Measurements from ENCODE around the gene MYO7B. TPM values are rescaled to one million over a fixed set of nuclear protein-coding genes. Genes with fewer than 3 reads are reported as not detected.

MYO7B gene
- total RNA-seq, 2 donors from 2014 or later = 0.14 to 0.78 TPM

GRCh38 chr2:127604986-127605385, 69.5 kb downstream of the MYO7B start:
- no peaks in the 10 kb centered on the region for H3K4me1 ChIP-seq (ENCODE audit: control insufficient read depth in 1 of 2, low read depth in 2 of 2)
- no peaks in the 10 kb centered on the region for H3K36me3 ChIP-seq
- H3K9me3 ChIP-seq = no peaks in the 10 kb centered on the region
- no peak overlapping the region for H3K27ac ChIP-seq
- no peak for ATAC-seq (ENCODE audit: insufficient number of reproducible peaks, low FRiP score, low read depth)
- no peaks in the 10 kb centered on the region for H3K27me3 ChIP-seq (replicated peaks; ENCODE audit: insufficient read depth)
- H3K4me3 ChIP-seq = no peak overlapping the region
- DNase-seq (ENCODE audit: low spot score) = no peak
- TF ChIP-seq, protein P1, sequence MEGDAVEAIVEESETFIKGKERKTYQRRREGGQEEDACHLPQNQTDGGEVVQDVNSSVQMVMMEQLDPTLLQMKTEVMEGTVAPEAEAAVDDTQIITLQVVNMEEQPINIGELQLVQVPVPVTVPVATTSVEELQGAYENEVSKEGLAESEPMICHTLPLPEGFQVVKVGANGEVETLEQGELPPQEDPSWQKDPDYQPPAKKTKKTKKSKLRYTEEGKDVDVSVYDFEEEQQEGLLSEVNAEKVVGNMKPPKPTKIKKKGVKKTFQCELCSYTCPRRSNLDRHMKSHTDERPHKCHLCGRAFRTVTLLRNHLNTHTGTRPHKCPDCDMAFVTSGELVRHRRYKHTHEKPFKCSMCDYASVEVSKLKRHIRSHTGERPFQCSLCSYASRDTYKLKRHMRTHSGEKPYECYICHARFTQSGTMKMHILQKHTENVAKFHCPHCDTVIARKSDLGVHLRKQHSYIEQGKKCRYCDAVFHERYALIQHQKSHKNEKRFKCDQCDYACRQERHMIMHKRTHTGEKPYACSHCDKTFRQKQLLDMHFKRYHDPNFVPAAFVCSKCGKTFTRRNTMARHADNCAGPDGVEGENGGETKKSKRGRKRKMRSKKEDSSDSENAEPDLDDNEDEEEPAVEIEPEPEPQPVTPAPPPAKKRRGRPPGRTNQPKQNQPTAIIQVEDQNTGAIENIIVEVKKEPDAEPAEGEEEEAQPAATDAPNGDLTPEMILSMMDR (IDR thresholded peaks at IDR 0.05) = no peak

GRCh38 chr2:127605691-127606263, 70.3 kb downstream of the MYO7B start:
- no peaks in the 10 kb centered on the region for H3K36me3 ChIP-seq
- no peaks in the 10 kb centered on the region for H3K27me3 ChIP-seq (replicated peaks; ENCODE audit: insufficient read depth)
- no peaks in the 10 kb centered on the region for H3K9me3 ChIP-seq
- no peaks in the 10 kb centered on the region for H3K4me1 ChIP-seq (ENCODE audit: control insufficient read depth in 1 of 2, low read depth in 2 of 2)
- H3K27ac ChIP-seq = no peak overlapping the region
- no peak overlapping the region for H3K4me3 ChIP-seq
- TF ChIP-seq, protein P1 (IDR thresholded peaks at IDR 0.05) = no peak
- no peak for DNase-seq (ENCODE audit: low spot score)
- no peak for ATAC-seq (ENCODE audit: insufficient number of reproducible peaks, low FRiP score, low read depth)

DNA sequence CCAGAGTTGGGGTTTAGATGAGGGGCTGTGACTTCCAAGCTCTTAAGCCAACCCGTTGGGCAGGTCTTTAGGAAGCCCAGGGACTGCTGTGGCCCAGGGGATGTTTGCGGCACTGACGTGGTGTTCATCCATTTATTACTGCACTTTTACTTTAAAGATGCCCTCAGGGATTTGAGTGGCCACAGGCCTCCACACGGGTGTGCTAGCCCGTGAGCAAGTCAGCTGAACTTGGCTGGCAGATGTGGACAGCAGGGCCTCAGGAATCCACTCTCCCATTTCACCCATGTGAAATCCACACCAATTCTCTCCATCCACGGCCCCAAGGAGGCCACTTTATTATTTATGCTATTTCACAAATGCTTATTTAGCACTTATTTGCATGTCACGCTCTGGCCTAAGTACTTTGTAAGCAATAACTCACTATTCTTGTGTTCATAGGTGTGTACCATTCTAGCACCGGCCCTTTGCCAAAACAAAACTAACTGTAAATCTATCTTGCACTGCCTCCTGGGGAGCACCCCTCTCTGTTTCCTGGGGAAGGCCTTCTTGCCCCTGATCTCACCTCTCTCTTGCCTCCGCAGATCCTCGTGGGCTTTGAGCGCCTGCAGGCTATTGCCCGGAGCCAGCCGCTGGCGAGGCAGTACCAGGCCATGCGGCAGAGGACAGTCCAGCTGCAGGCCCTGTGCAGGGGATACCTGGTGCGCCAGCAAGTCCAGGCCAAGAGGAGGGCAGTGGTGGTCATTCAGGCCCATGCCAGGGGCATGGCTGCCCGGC, 71.3 kb downstream of the MYO7B start:
- Histone ChIP-seq H3K9me3 (no peaks in the 10 kb centered on the region), H3K27ac (no peak overlapping the region), H3K4me3 (no peak overlapping the region), H3K36me3 (no peaks in the 10 kb centered on the region), H3K4me1 (ENCODE audit: control insufficient read depth in 1 of 2, low read depth in 2 of 2) (no peaks in the 10 kb centered on the region), H3K27me3 (replicated peaks; ENCODE audit: insufficient read depth) (no peaks in the 10 kb centered on the region)
- ATAC-seq (ENCODE audit: insufficient number of reproducible peaks, low FRiP score, low read depth) = no peak
- TF ChIP-seq, protein P1 (IDR thresholded peaks at IDR 0.05) = no peak
- no peak for DNase-seq (ENCODE audit: low spot score)

- Histone ChIP-seq H3K9me3 (no peaks in the 10 kb centered on the region), H3K4me3 (no peak overlapping the region), H3K4me1 (ENCODE audit: control insufficient read depth in 1 of 2, low read depth in 2 of 2) (no peaks in the 10 kb centered on the region), H3K27ac (no peak overlapping the region), H3K36me3 (no peaks in the 10 kb centered on the region), H3K27me3 (replicated peaks; ENCODE audit: insufficient read depth) (no peaks in the 10 kb centered on the region)
- TF ChIP-seq, protein P1 (IDR thresholded peaks at IDR 0.05) = no peak
- ATAC-seq (ENCODE audit: insufficient number of reproducible peaks, low FRiP score, low read depth) = no peak
- no peak for DNase-seq (ENCODE audit: low spot score)
These were observed 72.0 kb downstream of the MYO7B start for GRCh38 chr2:127607399-127607908.

Data from thoracic aorta (tissue), 2 donors.